GM18951 (cell line): ENCODE results near the gene PLCL2.

Experiments
- POLR2A ChIP-seq: IDR thresholded peaks from 4 replicates; pipeline ENCODE4 v1.6.1; 2011; ENCODE audit warnings: mild to moderate bottlenecking; ENCODE audit not compliant: insufficient read length, insufficient read depth; ENCODE audit errors: extremely low read depth
- in situ Hi-C: fragments of 300-500 bp; cut with MboI; formaldehyde crosslinking; loops from one replicate; pipeline ENCODE4 v1.12.0; 2022; ENCODE audit warnings: low sequenced_read_pairs, mixed read lengths, inconsistent platforms; ENCODE audit not compliant: unreplicated experiment

The PLCL2 gene

DNA sequence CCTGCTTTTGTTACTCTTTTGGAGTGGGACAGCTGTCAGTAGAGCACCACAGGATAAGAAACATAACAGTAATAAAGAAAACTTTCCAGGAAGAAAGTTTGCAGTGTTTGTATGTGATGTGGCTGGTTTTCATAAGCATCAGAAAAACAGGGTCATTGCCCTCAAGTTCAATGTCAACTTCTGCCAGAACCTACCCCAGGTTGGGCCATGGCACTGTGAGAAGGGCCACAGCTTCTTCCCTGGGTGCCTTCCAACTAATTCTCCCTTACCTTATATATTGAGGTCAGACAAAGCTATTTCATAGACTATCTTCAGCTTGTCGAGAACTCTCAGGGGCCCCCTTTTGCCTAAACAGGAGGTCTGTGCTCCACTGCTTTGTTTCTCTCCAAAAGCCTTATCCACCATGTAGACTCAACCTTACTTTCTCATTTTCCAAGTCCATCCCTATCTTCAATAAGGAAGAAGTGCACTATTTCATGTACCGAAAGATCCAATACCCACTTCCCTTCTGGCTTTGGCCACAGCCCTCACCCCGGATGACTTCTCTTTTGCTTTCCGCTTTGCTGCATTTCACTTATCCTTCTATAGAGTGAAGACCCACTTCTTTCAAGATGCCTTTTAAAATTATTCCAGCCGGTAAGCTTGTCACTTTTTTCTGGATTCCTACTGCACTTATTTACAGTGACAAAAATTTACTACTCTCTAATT lies 38.2 kb upstream of the PLCL2 start:
- in situ Hi-C loops = loop anchor here (25.0 kb wide), 1 partner anchor 391 kb away; no protein-coding TSS in a partner anchor
- TF ChIP-seq POLR2A = no peak

DNA sequence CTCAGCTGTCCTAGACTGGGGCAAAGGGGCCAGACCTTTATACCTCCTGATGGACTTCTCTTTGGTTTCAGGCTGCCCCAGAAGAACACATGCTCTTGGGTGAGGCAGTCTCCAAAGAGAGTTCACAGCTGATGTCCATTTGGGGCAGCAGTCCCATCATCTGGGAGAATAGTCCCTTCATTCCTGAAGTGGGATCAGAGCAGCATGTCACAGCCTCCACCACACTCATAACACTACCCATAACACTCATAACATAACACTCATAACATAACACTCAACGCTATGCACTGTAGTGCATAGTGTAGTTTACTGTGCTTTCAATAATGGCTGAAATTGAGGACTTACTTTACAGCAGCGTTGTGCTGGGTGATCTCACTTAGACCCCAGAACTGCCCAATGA lies 36.7 kb upstream of the PLCL2 start:
- TF ChIP-seq POLR2A = no peak
- in situ Hi-C loops = loop anchor here (25.0 kb wide), 1 partner anchor 389 kb away; no protein-coding TSS in a partner anchor

DNA sequence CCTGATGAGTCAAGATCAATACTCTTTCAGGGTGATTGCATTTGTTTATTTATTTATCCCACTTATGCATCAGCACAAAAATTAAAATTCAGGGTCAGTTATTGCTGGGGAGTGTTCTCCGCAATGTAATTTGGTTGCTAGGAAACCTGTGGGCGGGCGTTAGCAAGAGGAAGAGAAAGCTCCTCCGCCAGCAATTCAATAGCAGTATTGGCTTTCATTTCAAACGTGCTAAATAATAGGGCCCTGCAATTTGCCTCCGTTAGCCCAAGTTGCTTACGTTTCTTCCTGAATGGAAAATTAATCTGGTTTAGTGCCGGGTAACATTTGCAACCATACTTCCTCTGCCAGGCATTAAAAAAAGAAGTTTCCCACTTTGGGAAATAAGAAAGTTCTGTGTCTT lies 35.5 kb upstream of the PLCL2 start:
- TF ChIP-seq POLR2A = no peak
- in situ Hi-C loops = loop anchor here (25.0 kb wide), 1 partner anchor 388 kb away; no protein-coding TSS in a partner anchor

DNA sequence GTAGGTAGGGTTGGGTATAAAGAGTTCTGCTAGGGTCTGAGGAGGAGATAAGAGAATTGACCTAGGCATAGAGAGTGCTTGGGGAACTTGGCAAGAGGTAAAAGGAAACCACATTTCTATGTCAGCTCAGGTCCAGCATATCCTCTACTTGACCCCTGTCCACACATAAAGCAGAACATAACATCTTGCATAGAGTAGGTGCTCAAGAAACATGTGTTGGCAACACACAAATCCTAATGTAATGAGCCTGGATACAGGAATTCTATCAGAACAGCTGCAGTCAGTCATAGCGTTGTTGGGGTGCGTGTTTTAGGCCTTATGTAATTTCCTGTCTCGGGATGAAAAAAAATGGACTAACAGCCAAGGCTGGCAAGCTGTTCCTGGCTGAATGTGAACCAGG lies 35.0 kb upstream of the PLCL2 start:
- TF ChIP-seq POLR2A = no peak
- in situ Hi-C loops = loop anchor here (25.0 kb wide), 1 partner anchor 388 kb away; no protein-coding TSS in a partner anchor

DNA sequence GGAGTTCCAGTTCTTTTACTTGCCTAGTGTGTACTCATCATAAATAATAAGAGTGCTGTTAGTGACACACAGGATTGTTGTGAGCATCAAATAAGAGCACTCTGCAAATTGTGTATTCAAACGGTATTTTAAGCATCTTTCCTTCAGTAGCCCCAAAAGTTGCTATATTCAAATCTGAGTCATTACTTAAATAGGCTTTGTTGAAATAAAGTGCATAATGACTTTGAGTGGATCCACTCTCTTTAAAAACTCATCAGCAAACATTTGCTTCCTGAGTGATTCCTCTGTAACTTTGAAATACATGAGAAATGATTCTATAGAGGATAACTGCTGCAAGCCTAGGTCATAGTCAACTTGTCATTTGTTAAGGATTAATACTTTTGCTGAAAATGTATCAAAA lies 29.3 kb upstream of the PLCL2 start:
- TF ChIP-seq POLR2A = no peak
- in situ Hi-C loops = no loop called here

DNA sequence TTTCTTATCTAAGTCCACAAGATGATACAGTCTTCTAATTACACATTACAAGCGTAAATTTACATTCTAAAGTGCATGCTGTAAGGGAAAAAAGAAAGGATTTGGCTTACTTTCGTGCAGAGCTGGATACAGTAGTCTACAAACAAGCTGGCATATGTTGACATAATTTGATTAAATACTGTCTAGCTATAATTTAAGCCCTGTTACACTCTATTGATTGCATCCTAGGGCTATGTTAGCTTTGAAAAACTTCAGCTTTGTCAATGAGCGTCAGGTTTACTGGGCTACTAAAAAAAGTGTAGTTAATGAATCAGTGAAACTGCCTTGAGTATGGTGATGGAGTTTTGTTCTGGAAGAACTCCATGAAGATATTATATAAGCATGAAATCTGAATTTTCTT lies 24.5 kb upstream of the PLCL2 start:
- no peak for TF ChIP-seq POLR2A
- in situ Hi-C loops = no loop called here

DNA sequence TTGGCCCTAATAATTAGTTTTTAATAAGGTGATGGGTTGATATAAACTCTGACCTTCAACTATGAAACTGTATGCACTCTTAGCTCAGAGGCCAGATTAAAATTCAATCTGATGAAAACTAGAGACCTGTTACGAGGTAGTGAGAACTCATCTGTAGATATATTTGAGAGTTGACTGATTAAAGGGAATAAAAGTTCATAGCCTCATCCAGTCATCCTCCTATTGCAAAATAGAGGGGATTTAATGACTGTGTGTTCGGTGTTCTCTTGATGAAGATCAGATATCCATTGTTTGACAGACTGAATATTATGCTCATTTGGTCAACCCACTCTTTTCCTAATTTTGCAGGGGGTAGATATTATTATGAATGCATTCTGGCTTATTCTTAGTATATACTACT lies 23.3 kb upstream of the PLCL2 start:
- in situ Hi-C loops = no loop called here
- no peak for TF ChIP-seq POLR2A

DNA sequence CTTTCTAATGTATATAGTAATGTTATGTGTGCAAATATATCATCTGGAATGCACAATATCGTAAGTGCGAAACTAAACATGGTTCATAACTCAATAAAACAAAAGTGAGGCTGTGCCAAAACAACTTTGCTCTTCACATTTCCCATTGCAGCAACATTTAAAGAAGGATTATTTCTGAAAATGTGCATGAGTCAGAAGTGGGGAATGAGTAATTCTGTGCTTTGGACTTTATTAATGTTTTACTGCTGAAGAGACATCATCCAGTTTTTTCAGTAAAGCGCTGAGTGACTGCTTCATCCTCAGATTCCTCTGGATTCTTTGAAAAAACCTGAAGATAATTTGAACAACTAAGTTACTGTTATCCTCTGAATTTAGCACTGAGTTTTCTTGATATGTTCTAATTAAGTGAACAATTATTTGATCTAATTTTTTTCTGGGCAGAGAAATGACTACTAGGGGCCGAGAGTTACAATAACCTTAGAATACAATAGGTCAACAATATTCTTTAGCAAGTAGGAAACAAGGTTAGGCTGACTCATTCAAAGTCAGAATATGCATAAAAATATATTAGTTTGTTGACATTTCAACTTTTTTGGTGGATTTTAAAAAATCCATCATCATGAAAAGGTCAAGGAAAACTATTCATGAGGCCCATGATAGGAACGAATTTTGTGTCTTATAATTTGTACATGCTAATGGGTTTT lies 20.0 kb upstream of the PLCL2 start:
- TF ChIP-seq POLR2A = no peak
- in situ Hi-C loops = no loop called here

DNA sequence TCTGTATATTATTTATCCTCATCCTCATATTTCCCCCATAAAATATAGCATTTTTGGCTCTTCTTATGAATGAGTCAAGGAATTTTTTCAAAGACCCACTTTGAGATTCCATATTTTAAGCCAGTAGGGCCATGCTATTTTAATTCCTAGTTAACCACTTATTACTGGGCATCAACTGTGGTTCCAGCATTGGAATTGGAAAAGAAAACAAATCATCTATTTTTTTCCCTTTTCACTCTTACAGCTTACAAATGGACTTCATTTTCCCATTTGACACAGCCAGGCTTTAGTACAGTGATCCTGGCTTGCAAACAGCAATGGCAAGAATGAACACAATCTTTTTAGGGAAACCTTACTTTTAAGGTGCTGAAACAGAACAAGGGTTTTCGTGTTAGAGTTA lies 19.4 kb upstream of the PLCL2 start:
- TF ChIP-seq POLR2A = no peak
- in situ Hi-C loops = no loop called here

DNA sequence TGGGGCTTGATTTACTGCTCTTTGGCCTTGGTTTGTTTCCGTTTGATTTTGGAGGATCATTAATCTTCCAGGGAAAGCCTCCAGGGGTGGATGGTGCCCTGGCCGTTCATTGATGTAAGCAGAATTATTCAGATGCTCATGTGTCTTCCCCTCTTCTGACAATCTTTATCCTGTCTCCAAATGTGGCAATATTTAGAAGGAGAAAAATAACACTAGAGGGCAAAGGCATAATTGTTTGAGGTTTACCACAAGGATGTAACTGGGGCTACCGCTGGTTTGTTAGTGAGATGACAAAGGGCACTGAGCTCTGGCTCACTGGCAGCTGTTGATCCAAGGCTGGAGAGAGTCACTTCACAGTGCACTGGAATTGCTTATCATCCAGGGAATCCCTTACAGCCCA lies 18.2 kb upstream of the PLCL2 start:
- no peak for TF ChIP-seq POLR2A
- in situ Hi-C loops = no loop called here

DNA sequence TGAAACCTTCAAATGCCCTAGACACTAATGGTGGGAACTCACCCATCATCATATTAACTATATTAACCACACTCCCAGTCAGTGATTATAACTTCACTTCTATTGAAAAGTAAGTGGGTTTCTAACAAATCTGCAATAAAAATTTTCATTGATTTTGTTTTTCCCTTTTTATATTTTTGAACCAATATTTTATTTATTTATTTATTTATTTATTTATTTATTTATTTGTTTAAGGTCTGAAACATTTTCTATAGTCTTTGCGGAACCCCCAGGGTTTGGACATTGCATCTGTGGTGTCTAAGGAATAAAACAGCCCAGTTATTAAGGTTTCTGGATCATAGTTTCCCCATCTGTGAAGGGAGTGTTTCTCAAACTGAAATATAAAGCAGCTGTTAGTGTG lies 16.2 kb upstream of the PLCL2 start:
- in situ Hi-C loops = no loop called here
- TF ChIP-seq POLR2A = no peak

DNA sequence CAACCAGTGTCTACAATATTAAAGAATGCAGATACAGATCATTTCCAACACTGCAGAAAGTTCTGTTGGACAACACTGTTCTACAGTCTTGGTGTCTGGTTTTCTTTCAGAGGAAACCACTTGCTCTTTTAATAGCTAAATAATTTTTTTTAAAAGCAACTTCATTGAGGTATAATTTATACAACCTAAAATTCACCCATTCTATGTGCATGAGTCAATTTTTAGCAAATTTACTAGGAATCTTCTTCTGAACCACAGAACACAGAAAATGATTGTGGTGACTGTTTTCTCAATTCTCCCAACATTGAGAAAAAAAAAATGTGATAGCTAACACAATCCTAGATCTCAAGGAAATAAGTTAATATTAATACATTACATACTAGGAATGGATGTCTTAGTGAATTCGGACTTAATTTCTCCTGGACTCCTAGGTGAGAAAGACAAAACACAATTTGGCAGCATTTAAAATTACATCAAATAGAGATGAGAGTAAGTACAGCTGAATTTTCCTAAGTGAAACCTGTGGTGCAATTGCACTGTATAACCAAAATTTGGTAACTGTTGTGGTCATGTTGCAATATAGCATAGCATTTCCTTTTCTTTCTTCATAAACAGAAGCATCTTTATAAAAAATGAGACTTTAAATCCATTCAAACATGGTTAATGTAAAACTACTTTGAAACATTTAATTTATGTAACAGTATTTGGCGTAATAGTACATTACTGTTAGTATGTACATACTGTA lies 15.3 kb upstream of the PLCL2 start:
- in situ Hi-C loops = no loop called here
- no peak for TF ChIP-seq POLR2A
